ENCODE results near the gene ZSCAN31.

Gene ZSCAN31

DNA sequence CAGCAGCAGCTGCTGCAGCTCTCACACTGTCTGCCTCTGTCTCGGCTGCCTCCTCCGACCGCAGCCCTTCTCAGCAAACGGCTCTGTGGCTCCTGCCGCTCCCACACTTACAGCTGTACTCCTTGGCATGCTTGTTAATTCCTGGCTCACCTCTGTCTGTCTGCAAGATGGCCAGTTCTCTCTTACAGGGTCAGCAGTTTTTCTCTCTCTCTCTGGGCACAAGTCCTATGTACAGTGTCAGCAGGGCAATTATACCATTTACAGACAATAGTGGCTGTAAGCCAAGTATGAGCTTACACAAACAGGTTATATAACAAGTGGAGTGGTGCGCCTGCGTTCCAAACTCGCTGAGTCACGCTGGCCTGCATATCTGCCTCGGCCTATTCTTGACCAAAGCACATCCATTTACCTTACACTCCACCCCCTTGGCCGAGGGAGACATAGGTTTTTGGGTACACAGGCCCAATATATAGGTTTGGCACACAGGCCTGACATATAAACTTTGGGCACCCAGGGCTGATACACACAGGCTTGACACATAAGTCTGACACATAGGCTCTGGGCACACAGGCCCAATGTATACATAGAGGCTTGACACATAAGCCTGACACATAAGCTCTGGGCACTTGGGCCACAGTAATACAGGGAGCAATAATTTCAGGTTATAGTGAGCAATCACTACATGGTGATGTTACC lies 18.2 kb upstream of the ZSCAN31 start:
- DNase-seq (ENCODE audit: low read depth in 2 of 2), result no peak

DNA sequence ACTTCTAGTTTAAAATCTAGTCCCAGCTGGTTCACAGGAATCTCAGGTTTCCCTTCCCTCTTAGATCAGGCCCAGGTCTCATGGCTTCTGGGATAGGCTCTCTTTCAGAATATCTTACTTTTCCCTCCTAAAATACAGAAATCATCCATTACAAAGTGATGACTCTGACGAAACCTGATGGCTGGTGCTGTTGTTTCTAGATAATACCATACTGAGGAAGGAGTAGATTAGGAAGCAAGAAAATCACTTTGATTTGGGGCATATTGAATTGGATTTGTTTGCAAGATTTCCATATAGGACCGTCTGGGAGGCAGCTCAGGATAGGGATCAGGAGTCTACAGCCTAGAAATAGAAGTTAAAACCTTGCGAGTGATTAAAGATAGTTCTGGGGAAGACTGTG lies 17.4 kb upstream of the ZSCAN31 start:
- DNase-seq (ENCODE audit: low read depth in 2 of 2), result no peak

DNA sequence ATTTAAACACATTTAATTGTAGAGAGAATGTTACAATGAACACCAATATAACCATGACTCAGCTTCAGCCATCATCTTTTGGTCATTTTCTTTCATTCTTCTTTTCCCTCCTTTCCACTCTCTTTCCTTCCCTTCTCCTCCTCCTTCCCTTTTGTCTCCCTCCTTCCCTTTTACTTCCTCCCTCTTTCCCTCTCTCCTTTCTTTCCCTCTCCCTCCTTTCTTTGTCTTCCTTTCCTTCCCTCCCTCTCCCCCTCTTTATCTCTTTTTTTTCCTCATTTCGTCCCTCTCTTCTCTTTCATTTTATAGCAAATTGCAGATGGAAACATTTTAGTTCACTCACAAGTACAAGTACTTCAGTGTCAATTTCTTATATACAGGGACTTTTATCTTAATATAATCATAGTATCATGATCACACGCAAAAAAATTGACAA lies 15.6 kb upstream of the ZSCAN31 start:
- DNase-seq (ENCODE audit: low read depth in 2 of 2), result no peak

DNA sequence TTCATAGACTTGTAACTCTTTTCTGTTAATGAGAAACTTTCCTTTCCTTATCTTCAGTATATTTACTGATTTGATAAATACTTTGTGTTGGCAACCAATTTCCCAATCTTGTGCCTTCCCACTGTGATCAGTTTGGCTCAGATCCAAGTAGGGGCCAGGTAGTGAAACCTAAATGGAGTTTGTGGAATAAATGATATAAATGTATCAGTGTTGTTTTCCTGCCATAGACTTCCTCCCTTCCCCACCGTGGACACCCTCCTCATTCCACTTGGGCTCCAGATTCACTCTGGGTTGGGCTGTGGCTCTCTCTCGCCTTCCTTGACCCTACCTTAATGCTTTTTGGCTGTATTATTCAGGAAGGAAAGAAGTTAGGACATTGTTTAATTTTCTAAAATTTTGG lies 15.1 kb upstream of the ZSCAN31 start:
- no peak for DNase-seq (ENCODE audit: low read depth in 2 of 2)

DNA sequence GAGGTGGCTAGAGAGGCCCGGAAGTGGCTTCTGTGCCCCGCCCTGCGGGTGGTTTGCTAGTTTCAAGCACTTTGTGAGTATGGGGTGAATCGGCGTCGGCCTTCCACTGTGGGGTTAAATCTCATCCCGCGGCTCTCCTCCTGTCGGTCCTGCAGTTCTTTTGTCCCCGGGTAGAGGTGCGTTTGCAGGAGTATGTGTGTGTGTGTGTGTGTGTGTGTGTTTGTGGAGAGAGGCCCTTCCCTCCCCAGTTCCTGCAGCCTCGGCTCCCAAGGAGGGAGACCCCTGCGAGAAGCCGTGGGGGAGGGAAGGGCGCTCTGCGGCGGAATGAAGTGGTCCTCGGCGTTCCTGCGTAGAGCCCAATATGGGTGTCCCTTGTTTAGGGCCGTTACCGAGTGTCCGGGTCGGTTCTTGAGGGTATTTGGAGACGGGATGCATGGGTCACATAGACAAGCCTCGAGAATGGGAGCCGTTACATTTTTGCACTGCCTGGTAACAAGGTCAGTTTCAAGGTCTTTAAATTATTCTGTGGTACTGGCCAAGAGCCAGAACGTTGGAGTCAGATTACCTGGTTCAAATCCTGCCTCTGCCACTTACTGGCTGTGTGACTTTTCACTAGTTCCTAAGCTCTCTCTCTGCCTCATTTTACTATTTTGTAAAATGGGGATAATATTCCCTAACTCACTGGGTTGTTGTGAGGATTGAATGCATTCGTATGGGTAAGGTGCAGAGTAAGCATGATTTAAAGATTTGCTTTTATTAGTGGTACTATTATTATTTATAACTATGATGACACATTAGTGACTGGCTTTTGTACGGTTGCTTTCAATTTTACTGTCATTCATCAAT lies 14.2 kb upstream of the ZSCAN31 start, which contains the start of gene ZKSCAN3:
ZKSCAN3 (plus strand) TSS at position 56 of the 846 bp plus-strand sequence. CDS start 9,640 bp downstream, outside the sequence.
- peak; percentile 75 to 81 for DNase-seq (ENCODE audit: low read depth in 2 of 2)

DNA sequence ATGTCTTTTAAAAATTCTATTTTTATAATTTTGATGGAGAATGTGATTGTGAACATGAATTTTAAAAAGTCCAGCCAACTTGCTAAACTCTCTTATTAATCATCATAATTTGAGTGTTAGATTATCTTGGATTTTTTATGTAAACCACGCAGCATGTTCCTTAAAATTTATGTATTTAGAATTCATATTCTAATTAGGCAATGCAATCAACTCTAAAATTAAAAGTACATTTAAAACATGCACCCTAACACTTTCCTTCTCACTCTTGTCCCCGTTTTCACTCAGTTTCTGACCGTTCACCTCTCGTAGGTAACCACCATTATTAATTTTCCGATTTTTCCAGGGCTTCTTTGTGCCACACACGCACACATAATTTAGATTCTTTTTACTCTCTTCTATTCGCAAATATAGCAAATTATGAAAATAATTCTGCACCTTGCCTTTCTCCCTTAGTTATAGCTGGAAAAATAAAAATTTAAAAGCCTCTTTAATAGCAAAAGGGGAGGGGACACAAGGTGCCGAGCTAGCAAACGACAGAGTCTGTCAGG lies 13.5 kb upstream of the ZSCAN31 start:
- DNase-seq (ENCODE audit: low read depth in 2 of 2), result no peak

DNA sequence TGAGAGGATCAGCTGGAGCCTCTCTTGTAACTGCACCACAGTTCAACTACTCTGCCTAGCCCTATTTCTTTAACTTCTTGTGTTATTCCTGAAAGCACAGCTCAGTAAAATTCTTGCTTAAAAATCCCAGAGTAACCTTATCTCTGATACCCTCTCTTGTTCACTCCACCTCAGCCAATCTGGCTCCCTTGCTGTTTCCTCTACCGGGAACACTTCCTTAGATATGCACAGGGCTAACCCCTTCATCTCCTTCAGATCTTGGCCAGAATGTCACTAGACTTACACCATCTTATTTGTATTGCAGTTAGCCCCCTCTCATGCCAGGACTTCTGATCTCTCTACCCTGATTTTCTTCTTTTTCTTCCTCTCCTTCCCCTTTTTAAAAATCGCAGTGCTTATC lies 11.2 kb upstream of the ZSCAN31 start:
- no peak for DNase-seq (ENCODE audit: low read depth in 2 of 2)

DNA sequence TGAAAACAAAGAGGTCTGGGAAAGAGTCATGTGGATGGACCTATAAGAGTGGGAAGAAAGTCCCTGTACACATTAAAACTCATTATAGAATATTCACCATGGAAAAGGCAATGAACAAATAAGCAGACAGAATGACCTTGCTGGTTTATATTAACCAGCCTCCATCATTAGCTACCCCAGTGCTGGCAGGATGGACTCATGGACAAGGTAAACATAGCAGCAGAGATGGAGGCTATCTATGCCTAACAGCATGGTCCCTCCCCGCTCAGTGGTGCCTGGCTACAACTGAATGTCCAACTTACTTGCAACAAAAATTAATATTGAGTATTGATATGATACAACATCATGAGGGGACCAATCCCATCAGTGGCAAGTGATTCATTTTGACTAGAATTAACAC lies 9.3 kb upstream of the ZSCAN31 start:
- no peak for DNase-seq (ENCODE audit: low read depth in 2 of 2)

DNA sequence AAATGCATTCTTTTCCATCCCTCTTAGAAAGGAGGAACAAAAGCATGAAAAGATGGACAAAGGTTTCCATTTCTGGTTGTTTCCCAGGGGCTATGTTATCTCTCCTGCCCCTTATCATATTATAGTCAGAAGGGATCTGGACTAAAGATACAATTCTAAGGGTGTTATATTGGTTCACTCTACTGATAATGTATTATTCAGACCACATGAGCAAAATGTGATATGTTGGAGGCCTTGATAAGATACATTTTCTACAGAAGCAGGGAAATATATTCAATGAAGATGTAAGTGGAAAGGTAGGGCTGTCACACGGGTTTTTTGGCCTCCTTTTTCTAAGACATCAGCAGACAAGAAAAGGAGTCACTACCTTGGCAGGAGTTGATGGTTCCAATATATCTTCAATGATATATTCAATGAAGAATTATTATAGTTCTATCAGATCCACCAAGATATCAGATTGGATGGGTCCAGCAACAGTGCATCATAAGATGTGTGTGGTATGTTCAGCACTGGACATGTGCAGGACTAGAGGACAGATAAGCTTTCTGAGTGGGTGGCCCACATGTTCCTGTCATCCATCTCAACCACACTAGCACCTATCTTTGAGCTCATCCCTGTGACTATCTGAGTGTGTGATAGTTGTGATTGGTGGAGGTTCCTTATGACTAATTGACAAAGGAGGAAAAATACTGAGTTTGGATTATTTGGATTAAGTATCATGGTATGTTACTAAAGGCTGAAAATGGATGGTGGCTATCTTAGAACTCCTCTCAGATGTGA lies 8.1 kb upstream of the ZSCAN31 start:
- no peak for DNase-seq (ENCODE audit: low read depth in 2 of 2)

DNA sequence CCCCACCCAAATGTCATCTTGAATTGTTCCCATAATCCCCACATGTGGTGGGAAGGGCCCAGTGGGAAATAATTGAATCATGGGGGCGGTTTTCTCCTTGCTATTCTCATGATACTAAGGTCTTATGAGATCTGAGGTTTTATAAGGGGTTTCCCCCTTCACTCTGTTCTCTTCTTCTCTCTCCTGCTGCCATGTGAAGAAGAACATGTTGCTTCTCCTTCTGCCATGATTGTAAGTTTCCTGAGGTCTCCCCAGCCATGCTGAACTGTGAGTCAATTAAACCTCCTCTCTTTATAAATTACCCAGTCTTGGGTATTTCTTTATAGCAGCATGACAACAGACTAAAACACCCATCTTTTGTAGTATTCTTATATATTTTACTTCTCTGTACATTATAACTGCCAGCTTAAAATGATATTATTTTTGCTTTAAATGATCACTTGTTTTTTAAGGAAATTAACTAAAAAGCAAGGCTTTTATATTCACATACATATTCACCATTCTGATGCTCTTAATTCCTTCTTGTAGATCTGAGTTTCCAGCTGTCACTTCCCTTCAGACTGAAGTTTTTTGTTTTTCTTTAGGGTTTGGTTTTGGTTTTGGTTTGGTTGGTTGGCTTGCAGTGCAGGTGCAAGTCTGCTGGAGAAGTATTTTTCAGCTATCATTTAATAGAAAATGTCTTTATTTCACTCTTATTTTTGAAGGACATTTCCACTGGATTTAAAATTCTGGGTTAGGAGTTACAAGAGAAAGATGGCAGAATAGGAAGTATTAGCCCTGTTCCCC lies 4.6 kb upstream of the ZSCAN31 start:
- no peak for DNase-seq (ENCODE audit: low read depth in 2 of 2)

DNA sequence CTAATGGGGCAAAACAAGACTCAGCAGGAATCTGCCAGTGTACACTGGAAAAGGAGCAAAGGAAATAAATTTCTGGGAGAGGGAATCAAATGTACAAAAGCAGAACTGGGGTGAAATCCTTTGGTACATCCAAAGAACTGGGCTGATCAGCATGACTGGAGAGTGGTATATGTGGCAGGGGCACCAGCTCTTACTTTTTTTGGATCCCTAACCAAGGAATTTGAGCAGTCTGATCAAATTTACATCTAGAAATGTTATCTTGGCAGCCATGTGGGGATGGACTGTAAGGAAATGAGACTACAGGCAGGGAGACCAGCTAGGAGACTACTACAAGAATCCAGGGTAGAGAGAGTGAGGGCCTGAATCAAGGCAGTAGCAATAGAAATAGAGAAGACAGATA lies 1.2 kb upstream of the ZSCAN31 start:
- no peak for DNase-seq (ENCODE audit: low read depth in 2 of 2)

DNA sequence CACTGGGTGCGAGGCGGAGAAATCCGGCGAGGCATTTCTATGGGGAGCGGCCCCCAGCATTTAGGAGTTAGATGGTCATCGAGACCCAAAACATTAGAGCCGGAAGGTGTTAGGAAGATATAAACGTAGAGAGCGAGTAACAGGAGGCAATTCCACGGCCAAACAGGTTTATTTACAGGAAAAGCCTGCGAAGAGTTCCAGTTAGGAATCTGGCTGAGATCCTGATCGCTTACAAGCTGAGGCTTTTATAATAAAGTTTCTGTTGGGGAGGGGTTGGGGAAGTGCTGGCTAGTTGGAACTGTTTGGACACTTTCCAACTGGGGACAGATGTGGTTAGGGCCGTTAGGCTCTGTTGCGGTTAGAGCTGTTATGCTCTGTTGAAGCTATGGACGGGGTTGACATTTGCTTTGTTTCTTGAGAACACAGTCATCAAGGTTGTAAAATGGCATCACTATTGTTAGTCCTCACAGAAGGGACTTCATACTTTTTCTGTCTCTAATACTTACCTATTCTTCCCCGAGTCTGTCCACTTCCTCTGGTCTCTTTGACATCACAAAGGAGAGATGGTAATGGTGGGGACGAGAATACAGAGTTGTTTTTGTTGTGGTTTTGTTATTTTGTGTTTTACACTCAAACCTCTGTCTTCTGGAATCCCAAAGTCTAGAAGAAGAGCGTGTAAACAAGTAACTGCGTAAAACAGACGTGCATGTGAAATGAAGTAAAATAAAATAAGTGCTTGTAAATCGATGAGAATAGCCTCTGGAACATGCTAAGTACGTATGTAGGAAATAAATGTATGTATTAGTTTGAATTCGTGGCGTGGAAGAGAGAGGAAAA lies 554 bp upstream of the ZSCAN31 start:
- no peak for DNase-seq (ENCODE audit: low read depth in 2 of 2)

DNA sequence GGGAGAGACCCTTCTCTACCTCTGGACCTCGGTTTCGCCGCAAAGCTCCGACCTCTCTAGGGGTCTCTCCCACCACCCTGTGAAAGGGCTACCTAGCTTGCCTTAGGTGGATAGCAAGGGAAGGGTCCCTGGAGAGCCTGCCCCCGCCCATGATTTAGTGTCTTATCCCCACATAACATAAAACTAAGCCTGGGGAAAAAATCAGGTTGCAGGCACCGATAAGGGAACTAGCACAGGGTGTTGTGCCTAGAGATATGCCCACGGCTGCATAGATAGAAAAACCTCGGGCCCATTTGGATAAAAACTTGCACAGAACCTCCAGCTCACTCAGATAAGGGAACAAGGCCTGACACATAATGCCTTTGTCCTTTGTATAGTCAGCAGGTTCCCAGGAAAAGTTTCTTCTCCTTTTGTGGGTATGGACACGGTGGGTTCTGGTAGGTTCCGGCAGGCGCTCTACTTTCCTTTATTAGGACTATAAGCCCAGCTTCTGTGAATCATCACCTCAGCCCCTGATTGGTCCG lies 846 bp downstream of the ZSCAN31 start:
- DNase-seq (ENCODE audit: low read depth in 2 of 2), result no peak

DNA sequence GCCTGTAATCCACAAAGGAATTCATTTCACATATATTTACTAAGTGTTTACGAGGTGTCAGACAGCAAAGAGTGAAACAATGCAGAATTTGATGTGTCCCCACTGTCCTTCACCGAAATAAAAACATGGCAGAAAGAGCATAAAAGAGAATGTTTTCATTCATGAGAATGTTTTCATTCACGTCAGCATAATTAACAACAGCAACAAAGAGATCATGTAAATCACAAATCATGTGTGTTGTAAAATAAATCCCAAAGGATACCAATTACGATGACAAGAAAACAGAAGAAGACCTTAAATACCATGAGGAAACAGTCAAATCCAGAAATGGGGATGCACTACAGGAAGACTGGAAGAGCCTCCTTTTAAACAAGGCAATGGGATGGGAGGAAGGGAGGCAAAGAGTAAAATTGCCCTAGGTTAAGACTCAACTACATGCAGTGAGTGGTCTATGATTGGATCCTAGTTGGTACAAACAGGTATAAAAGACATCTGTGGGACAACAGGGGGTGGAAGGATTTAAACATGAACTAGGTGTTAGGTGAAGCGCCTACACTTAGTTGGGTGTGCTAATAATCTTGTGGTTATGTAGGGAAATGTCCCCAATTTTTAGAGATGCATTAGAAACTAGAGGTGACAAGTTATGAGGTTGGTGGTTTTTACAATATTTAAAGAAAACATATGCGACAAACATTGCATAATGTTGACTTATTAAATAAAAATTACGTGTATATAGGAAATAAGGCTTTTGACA lies 1.5 kb downstream of the ZSCAN31 start:
- DNase-seq (ENCODE audit: low read depth in 2 of 2), result no peak

DNA sequence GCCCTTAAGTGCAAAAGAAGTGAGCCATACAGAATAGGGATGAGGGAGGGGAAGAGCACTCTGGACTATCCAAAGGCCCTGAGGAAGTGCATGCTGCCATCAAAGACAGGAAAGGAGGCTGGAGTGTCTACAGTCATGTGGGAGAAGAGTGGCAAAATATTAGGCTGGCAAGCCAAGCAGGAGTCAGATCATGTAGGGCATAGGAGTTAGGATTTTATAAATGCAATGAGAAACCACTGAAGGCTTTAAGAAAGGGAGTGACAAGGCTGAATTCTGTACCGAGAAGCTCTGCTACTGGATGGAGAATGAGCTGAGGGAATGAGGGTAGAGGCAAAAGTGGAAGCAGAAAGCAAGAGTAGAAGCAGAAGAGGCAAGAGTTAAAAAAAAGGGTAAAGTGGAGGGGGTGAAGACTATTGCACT lies 2.3 kb downstream of the ZSCAN31 start:
- no peak for DNase-seq (ENCODE audit: low read depth in 2 of 2)

DNA sequence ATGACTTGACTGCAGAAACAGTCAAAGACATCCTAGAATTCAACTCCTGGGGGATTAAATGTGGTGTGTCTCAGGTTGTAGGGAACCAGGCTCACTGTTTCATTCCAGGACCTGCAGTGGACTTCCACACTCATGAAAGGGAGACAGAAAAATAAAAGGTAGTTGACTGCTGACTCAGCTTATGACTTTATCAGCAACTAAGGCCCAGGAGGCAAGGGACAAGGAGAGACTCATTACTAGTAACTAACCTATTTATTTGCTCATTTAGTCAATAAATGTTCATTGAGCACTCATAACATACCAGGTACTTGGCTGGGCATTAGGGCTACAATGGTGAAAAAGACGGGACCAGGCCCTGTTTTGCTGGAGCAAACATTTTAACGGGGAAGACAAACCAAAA lies 2.9 kb downstream of the ZSCAN31 start:
- no peak for DNase-seq (ENCODE audit: low read depth in 2 of 2)

DNA sequence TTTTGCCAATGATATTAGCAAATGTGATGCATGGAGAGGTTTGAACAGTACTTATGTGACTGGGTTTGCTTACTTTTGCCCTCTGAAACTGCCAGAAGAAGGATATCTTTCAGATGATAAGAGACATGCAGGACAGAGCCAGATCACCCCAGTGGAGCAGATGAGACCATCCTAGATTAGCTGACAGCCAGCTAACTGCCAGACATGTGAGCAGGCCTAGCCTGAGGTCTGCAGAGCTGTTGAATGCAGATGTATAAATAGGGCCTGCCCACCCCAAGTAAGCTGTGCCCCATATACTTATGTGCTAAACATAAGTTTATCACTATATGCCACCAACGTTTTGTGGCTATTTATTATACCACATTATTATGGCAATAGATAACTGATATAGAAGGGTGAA lies 5.9 kb downstream of the ZSCAN31 start:
- no peak for DNase-seq (ENCODE audit: low read depth in 2 of 2)

DNA sequence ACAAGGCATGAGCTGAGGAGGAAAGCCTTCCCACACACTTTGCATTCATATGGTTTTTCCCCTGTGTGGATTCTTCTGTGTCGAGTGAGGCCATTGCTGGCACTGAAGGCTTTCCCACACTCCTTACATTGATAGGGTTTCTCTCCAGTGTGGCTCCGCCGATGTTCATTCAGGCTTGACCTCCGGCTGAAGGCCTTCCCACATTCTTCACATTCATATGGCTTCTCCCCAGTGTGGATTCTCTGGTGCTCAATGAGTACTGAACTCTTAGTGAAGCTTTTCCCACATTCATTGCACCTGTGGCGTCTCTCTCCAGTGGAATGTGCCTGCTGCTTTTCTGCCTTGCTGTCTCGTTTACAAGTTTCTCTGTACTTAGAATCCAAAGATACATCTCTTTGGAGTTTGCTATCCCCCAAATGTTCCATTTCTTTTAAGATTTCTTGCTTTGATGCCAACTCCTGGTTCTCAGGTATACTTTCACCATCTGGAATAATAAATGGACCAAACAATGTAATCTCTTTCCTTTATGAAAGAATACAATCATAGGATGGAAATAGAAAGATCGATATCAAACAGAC lies 9.5 kb downstream of the ZSCAN31 start:
- DNase-seq (ENCODE audit: low read depth in 2 of 2), result no peak

DNA sequence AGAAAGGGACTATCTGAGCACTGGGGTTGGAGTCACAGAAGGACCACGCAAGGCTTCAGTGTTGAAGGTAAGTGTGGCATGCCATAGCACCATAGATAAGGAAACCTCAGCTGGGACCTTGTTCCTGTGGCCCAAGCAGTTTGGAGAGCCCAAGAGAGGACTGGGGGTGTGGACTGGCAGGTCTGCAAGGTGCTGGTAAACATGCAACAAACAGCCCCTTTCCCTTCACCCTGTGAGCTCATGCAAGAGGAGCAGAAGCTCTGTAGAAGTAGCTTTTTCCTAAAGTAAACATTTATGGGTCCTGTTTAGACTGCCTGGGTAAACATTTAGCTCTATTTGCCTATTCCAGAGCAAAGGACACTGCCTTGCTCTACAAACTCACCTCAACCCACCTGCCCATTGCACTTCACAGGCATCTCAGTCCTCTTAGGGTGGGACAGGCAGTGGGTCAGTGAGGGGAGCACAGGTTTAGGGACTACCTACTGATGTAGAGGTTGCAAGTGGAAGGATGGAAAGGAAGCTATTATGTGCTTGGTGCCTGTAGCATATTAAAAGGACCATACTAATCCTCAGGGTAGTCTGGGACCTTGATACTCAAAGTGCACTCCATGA lies 12.0 kb downstream of the ZSCAN31 start:
- DNase-seq (ENCODE audit: low read depth in 2 of 2), result no peak

All from stimulated activated CD4-positive, alpha-beta T cell treated with anti-CD3 and anti-CD28 coated beads, Interleukin-4, amount 100 ng/mL, for 48 hours (primary cell).